ENCODE data around the gene DSCAML1.

DSCAML1 gene

DNA sequence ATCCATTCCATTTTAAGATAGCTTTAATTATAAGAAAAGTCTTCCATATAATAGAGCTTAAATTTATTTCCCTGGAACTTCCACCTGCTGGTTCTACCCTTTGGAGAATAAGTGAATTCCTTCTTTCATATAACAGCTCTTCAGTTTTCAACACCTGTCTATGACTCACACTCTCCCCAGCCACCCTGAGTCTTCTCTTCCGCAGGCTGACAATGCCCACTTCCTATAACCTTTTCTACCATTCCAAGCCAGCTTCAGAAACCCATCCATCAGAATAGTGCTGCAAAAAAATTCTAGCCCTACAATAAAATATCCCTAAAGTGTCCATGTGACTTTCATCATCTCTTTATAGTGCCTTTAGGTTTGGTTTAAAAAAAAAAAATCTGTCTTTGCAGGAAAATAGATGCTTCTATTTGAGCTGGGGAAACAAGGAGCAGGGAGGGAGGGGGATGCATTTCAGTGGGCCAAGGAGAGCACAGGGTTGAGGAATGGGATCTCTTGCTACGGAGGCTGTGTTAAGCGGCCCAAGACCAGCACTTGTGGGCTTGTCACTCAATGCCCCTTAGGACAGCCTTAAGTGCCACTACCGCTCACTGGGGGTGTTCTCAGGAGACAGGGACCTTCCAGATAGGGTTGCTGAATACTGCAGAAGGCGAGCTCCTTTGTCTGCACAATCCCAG lies 178.6 kb downstream of the DSCAML1 start:
- TF ChIP-seq CTCF (conservative IDR thresholded peaks at IDR 0.05) = no peak
- no peak overlapping the region for H3K27ac ChIP-seq

DNA sequence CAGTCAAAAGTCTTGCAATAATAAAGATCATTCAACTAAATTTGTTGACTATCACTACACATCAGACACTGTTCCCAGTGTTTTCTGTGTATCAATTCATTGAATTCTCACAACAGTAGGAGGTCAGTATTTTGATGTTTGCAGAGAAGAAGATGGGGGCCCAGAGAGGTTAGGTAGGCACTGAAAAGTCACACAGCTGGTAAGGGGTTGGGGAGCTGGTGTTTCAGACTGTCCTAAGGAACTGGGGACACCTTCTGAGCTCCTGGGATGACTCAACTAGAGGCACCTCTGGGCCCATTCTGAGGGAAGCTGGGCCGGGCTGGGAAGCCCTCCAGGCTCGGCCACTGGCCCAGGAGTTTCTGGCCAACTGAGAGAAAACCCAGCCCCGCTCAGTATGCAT lies 180.0 kb downstream of the DSCAML1 start:
- H3K27ac ChIP-seq = no peak overlapping the region
- TF ChIP-seq CTCF (conservative IDR thresholded peaks at IDR 0.05) = no peak

- no peak overlapping the region for H3K27ac ChIP-seq
- no peak for TF ChIP-seq CTCF (conservative IDR thresholded peaks at IDR 0.05)
Observed at GRCh38 chr11:117614728-117615127, 182.3 kb downstream of the DSCAML1 start.

DNA sequence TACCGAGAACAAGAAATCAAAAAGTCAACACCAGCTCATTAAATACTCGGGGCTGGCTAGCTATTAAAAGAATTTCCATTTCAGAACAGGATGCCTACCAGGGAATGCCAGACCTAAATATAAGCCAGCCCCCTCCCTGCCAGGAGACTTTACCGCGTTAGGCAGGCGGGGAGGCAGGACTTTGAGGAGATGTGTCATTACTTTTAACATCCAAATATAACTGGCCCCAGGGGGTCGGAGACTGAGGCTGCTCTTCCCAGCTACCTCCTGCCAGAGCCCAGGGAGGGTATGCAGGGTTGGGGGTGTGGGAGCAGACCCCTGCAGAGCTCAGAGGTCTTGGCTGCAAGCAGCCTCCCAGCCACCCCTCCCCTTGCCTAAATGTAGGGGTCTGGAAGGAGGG lies 183.5 kb downstream of the DSCAML1 start:
- H3K27ac ChIP-seq = no peak overlapping the region
- TF ChIP-seq CTCF (conservative IDR thresholded peaks at IDR 0.05) = no peak

- TF ChIP-seq CTCF (conservative IDR thresholded peaks at IDR 0.05) = no peak
- no peak overlapping the region for H3K27ac ChIP-seq
Observed at GRCh38 chr11:117612177-117612576, 184.8 kb downstream of the DSCAML1 start.

DNA sequence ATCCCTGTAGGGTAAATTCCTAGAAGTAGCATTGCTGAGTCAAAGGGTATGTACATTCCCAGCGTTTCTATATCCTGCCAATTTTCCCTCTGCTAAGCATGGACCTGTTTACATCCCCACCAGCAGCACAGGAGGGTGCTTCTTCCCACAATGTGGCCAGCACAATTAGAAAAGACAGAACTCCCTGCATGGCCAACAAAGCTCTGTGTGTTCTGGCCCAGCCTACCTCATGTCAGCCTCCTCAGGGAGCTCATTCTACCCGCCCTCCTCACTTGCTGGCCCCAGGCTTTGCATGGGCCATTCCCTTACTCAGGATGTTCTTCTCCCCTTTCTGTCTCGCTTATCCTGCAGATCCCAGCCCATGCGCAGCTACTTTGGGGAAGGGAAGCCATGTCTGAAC lies 186.1 kb downstream of the DSCAML1 start:
- TF ChIP-seq CTCF (conservative IDR thresholded peaks at IDR 0.05) = no peak

DNA sequence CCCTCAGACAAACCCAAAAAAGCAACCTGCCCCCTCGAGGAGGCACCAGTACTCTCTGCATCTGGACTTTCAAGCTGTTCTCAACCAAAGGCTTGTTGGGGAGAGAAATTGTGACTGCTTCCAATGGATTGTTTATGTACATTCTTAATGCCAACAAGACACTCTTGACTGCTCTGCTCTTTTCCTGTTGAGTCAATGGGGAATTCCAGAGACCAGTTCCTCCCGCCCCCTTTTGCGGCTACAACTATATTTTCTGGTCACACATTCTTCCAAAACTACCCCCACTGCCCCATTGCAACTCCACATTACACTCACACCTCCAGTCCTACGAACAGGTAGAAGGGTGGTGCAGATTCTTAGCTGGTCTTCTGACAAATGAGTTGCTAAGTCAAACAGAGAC lies 187.0 kb downstream of the DSCAML1 start:
- no peak for TF ChIP-seq CTCF (conservative IDR thresholded peaks at IDR 0.05)
- no peak overlapping the region for H3K27ac ChIP-seq

More for the DNA sequence above, 186.1 kb downstream of the DSCAML1 start:
- H3K27ac ChIP-seq = no peak overlapping the region

Measured in VCaP (cell line).